ENCODE results near the gene KIAA1958. TPM values are rescaled to one million over a fixed set of nuclear protein-coding genes. Genes with fewer than 3 reads are reported as not detected.

KIAA1958 gene
- total RNA-seq, 1 experiment from 2014 or later = 4.2 TPM

GRCh38 chr9:112537561-112537960 lies 50.9 kb downstream of the KIAA1958 start:
- H3K4me3 ChIP-seq (ENCODE audit: low read length) = no peak overlapping the region
- no peaks in the 10 kb centered on the region for H3K27me3 ChIP-seq (ENCODE audit: low read length)
- CTCF ChIA-PET = no interaction called here
- no peaks in the 10 kb centered on the region for H3K79me2 ChIP-seq (ENCODE audit: low read length)
- no peak for DNase-seq
- TF ChIP-seq CTCF (conservative IDR thresholded peaks at IDR 0.05; ENCODE audit: low read depth, low read length) (no peak), EZH2phosphoT487 (IDR thresholded peaks at IDR 0.05; ENCODE audit: borderline replicate concordance, low read length) (no peak)
- H3K9ac ChIP-seq (ENCODE audit: low read length) = no peak overlapping the region
- H3F3A ChIP-seq (ENCODE audit: low read length, unreplicated experiment) = no peaks in the 10 kb centered on the region
- intact Hi-C loops (cut with micrococcal nuclease) = no loop called here
- H3K4me2 ChIP-seq (ENCODE audit: low read length) = no peak overlapping the region
- no peaks in the 10 kb centered on the region for H4K20me1 ChIP-seq (ENCODE audit: low read length)
- H2AFZ ChIP-seq (ENCODE audit: low read length) = no peak overlapping the region
- no peaks in the 10 kb centered on the region for H3K36me3 ChIP-seq (ENCODE audit: low read depth, low read length)
- no peaks in the 10 kb centered on the region for H3K4me1 ChIP-seq (ENCODE audit: insufficient read depth, low read length)
- no peaks in the 10 kb centered on the region for H3K9me3 ChIP-seq (ENCODE audit: low read length)
- POLR2A ChIA-PET (ENCODE audit: unreplicated experiment) = no interaction called here
- H3K27ac ChIP-seq (ENCODE audit: low read length) = no peak overlapping the region
- BruUV-seq (replicated peaks) = no TSS peak
- ATAC-seq = no peak
- H3K9me2 ChIP-seq (replicated peaks; ENCODE audit: low read length) = no peaks in the 10 kb centered on the region

- Histone ChIP-seq H3K4me3 (ENCODE audit: low read length) (no peak overlapping the region), H3K79me2 (ENCODE audit: low read length) (no peaks in the 10 kb centered on the region), H2AFZ (ENCODE audit: low read length) (no peak overlapping the region), H3F3A (ENCODE audit: low read length, unreplicated experiment) (no peaks in the 10 kb centered on the region), H3K9me2 (replicated peaks; ENCODE audit: low read length) (no peaks in the 10 kb centered on the region), H3K27ac (ENCODE audit: low read length) (no peak overlapping the region), H3K9me3 (ENCODE audit: low read length) (no peaks in the 10 kb centered on the region), H3K9ac (ENCODE audit: low read length) (no peak overlapping the region), H3K4me1 (ENCODE audit: insufficient read depth, low read length) (no peaks in the 10 kb centered on the region), H3K36me3 (ENCODE audit: low read depth, low read length) (no peaks in the 10 kb centered on the region), H3K4me2 (ENCODE audit: low read length) (no peak overlapping the region), H4K20me1 (ENCODE audit: low read length) (no peaks in the 10 kb centered on the region), H3K27me3 (ENCODE audit: low read length) (no peaks in the 10 kb centered on the region)
- CTCF ChIA-PET = no interaction called here
- no peak for DNase-seq
- BruUV-seq (replicated peaks) = no TSS peak
- TF ChIP-seq EZH2phosphoT487 (IDR thresholded peaks at IDR 0.05; ENCODE audit: borderline replicate concordance, low read length) (no peak), EZH2 (IDR thresholded peaks at IDR 0.05; ENCODE audit: low read length, unreplicated experiment) (no peak), CTCF (conservative IDR thresholded peaks at IDR 0.05; ENCODE audit: low read depth, low read length) (no peak)
- intact Hi-C loops (cut with micrococcal nuclease) = no loop called here
- POLR2A ChIA-PET (ENCODE audit: unreplicated experiment) = no interaction called here
- no peak for ATAC-seq
These were observed 54.2 kb downstream of the KIAA1958 start for GRCh38 chr9:112540800-112541199.

GRCh38 chr9:112541685-112542084 lies 55.1 kb downstream of the KIAA1958 start:
- H3K27ac ChIP-seq (ENCODE audit: low read length) = no peak overlapping the region

More at GRCh38 chr9:112541685-112542084, 55.1 kb downstream of the KIAA1958 start:
- Histone ChIP-seq H3K9ac (ENCODE audit: low read length) (no peak overlapping the region), H3K9me2 (replicated peaks; ENCODE audit: low read length) (no peaks in the 10 kb centered on the region), H3K4me1 (ENCODE audit: insufficient read depth, low read length) (no peaks in the 10 kb centered on the region), H3K79me2 (ENCODE audit: low read length) (no peaks in the 10 kb centered on the region), H3K36me3 (ENCODE audit: low read depth, low read length) (no peaks in the 10 kb centered on the region), H4K20me1 (ENCODE audit: low read length) (no peaks in the 10 kb centered on the region), H3K27me3 (ENCODE audit: low read length) (no peaks in the 10 kb centered on the region), H3K4me3 (ENCODE audit: low read length) (no peak overlapping the region), H2AFZ (ENCODE audit: low read length) (no peak overlapping the region), H3F3A (ENCODE audit: low read length, unreplicated experiment) (no peaks in the 10 kb centered on the region), H3K4me2 (ENCODE audit: low read length) (no peak overlapping the region), H3K9me3 (ENCODE audit: low read length) (no peaks in the 10 kb centered on the region)
- intact Hi-C loops (cut with micrococcal nuclease) = no loop called here
- POLR2A ChIA-PET (ENCODE audit: unreplicated experiment) = no interaction called here
- DNase-seq = no peak
- no TSS peak for BruUV-seq (replicated peaks)
- no peak for ATAC-seq
- CTCF ChIA-PET = no interaction called here
- TF ChIP-seq EZH2 (IDR thresholded peaks at IDR 0.05; ENCODE audit: low read length, unreplicated experiment) = no peak
- no peak for TF ChIP-seq CTCF (conservative IDR thresholded peaks at IDR 0.05; ENCODE audit: low read depth, low read length)
- TF ChIP-seq EZH2phosphoT487 (IDR thresholded peaks at IDR 0.05; ENCODE audit: borderline replicate concordance, low read length) = no peak
